Urinary bladder (tissue), 4 donors: ENCODE measurements around the gene AKT1. TPM values are rescaled to one million over a fixed set of nuclear protein-coding genes. Genes with fewer than 3 reads are reported as not detected.

Source experiments
- DNase-seq: peaks from one replicate; pipeline ENCODE4 v3.0.0-alpha.2; 2015; ENCODE audit errors: extremely low spot score
- H3K27ac ChIP-seq: one replicate; pipeline ENCODE4 v1.5.1; 2013; ENCODE audit warnings: low read depth, mild to moderate bottlenecking, moderate library complexity
- H3K36me3 ChIP-seq: one replicate; pipeline ENCODE4 v1.6.1; 2013; ENCODE audit warnings: mild to moderate bottlenecking, moderate library complexity; ENCODE audit not compliant: insufficient read depth
- H3K4me1 ChIP-seq: one replicate; pipeline ENCODE4 v1.6.1; 2013; ENCODE audit warnings: mild to moderate bottlenecking, moderate library complexity; ENCODE audit not compliant: insufficient read depth
- H3K4me3 ChIP-seq: one replicate; pipeline ENCODE4 v1.5.1; 2013; ENCODE audit warnings: low read depth, low read length
- WGBS: extraction: QIAGEN DNeasy Blood & Tissue Kit; methylation state at CpG from one replicate; pipeline ENCODE4 v1.1.7; 2013; 5-methylcytosine and 5-hydroxymethylcytosine counted together
- polyA plus RNA-seq: library from polyadenylated mRNA; stranded (reverse); fragments of 200-250 nt; gene quantifications from one replicate; pipeline ENCODE4 v1.2.3, GENCODE V29; 2013
- total RNA-seq: library from RNA; depleted of rRNA; stranded (reverse); fragments of >200 nt; gene quantifications from one replicate; pipeline ENCODE4 v1.2.3, GENCODE V29; 2014
- donor health status: healthy with polysubstance abuse.
- donor health status: healthy.

AKT1 gene
- total and polyA plus RNA-seq, 2 donors = 70.3 to 162 TPM

DNA sequence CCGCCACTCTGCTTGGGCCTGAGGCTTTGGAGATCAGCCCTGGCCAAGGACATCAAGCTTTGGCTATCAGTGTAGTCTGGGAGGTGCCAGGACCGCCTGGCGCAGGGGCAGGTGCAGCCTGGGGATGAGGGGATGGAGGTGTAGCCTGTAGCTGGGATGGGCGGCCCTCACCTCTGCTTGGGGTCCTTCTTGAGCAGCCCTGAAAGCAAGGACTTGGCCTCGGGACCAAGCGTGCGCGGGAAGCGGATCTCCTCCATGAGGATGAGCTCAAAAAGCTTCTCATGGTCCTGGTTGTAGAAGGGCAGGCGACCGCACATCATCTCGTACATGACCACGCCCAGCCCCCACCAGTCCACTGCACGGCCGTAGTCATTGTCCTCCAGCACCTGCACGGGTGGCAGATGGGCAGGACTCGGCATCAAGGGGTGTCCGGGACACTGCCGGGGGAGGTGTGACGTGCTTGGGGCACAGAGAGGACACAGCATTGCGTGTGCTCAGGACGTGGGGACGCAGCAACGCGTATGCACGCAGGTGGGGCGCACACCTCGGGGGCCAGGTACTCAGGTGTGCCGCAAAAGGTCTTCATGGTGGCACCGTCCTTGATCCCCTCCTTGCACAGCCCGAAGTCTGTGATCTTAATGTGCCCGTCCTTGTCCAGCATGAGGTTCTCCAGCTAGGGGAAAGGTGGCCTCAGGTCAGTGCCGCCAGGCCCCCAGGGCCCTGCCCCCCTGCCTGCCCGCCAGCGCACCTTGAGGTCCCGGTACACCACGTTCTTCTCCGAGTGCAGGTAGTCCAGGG lies 22.6 kb downstream of the AKT1 start:
- Histone ChIP-seq H3K4me3 (no peak overlapping the region), H3K36me3 (peaks cover 7% of the 10 kb centered on the region), H3K4me1 (no peaks in the 10 kb centered on the region), H3K27ac (no peak overlapping the region)
- 92% methylated on average over 38 of the region's 38 CpGs for WGBS
- no peak for DNase-seq

DNA sequence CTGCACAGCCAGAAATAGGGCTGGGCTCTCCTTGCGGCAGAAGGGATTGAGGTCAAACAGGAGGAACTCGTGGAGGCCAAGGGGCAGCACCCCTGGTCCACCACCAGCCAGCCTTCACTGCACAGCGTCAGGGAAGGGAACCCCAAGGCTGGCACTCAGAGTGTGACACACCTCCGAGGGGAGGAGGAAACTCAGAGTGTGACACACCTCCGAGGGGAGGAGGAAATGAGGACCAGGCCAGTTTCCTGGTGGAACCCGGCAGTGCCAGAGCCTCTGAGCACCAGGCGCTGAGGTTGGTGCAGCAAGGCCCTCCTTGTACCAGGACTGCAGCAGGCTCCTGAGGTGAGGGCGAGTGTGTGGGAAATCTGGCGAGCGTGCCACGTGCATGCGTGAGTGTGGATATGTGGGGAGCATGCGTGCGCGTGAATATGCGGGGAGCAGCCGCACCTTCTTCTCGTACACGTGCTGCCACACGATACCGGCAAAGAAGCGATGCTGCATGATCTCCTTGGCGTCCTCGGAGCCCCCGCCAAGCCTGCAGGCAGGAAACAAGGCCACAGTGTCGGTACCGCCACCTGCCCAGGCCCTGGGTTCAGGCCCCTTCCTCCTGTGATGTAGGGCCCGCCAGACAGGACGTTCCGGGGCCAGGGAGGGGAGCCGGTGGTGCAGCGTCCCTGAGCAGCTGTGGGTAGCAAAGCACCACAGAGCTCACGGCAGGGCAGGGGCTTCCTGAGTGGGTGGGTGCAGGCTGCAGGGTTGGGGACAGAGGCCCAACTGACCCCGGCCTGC lies 23.4 kb downstream of the AKT1 start:
- H3K4me3 ChIP-seq = no peak overlapping the region
- H3K27ac ChIP-seq = no peak overlapping the region
- no peaks in the 10 kb centered on the region for H3K4me1 ChIP-seq
- DNase-seq = no peak
- WGBS = 88% methylated on average over 34 of the region's 34 CpGs
- H3K36me3 ChIP-seq = peaks cover 7% of the 10 kb centered on the region

DNA sequence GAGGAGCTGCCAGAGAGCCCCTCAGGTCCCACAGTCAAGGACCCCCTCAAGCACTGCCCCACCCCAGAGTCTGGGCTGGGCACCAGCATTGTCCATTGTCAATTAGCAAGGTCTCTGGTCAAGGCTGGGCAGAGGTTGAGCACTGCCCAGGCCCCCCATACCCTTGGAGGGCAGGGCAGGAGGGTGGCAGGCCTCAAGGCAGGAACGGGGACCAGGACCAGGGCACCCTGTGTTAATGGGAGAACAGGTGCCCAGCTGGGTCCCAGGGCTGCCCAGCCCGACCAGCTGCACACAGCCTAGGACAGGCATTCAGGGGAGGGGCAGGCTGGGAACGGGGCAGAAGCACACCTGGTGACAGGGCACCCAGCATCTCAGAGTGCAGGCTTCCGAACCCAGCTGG lies 24.2 kb downstream of the AKT1 start:
- Histone ChIP-seq H3K4me3 (no peak overlapping the region), H3K36me3 (peaks cover 7% of the 10 kb centered on the region), H3K4me1 (no peaks in the 10 kb centered on the region), H3K27ac (no peak overlapping the region)
- over 99% methylated on average over 4 of the region's 4 CpGs for WGBS
- no peak for DNase-seq

DNA sequence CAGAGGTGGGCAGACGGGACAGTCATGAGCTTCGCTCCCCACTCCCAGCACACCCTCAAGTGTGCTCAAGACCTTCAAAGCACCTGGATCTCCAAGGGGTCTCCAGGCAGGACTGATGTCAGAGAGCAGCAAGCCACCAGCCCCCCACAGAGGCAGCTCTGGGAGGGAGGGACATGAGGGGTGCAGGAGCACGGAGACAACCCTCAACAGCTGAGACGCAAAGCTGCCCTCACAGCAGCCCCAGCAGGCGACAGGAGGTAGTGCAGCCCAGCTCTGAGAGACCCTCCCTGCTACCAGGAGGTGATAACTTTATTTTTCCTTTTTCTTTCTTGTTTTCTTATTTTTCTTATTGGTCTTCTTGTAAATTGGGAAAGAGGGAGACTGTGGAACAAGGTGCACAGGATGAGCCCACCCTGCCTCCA lies 24.7 kb downstream of the AKT1 start:
- DNase-seq = no peak
- 92% methylated on average over 5 of the region's 5 CpGs for WGBS
- peaks cover 7% of the 10 kb centered on the region for H3K36me3 ChIP-seq
- H3K27ac ChIP-seq = no peak overlapping the region
- H3K4me3 ChIP-seq = no peak overlapping the region
- H3K4me1 ChIP-seq = no peaks in the 10 kb centered on the region

DNA sequence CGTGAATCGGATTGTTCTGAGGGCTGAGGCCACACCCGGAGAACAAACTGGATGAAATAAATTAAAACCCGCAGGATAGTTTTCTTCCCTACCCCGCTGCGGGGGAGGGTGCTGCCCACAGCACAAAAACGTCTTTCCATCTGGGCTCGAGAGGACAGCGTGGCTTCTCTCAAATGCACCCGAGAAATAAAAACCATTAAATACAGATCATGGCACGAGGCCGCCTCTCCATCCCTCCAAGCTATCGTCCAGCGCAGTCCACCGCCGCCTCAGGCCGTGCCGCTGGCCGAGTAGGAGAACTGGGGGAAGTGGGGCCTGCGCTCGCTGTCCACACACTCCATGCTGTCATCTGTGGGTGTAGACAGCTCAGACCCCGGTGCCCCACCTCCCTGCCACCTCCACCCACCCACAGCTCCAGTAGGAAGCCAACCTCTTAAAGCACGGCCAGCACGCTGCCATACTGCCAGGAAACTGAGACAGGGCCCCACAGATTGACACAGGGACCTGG lies 25.4 kb downstream of the AKT1 start:
- H3K36me3 ChIP-seq = peaks cover 7% of the 10 kb centered on the region
- H3K27ac ChIP-seq = no peak overlapping the region
- 79% methylated on average over 24 of the region's 24 CpGs for WGBS
- no peak overlapping the region for H3K4me3 ChIP-seq
- no peak for DNase-seq
- H3K4me1 ChIP-seq = no peaks in the 10 kb centered on the region

DNA sequence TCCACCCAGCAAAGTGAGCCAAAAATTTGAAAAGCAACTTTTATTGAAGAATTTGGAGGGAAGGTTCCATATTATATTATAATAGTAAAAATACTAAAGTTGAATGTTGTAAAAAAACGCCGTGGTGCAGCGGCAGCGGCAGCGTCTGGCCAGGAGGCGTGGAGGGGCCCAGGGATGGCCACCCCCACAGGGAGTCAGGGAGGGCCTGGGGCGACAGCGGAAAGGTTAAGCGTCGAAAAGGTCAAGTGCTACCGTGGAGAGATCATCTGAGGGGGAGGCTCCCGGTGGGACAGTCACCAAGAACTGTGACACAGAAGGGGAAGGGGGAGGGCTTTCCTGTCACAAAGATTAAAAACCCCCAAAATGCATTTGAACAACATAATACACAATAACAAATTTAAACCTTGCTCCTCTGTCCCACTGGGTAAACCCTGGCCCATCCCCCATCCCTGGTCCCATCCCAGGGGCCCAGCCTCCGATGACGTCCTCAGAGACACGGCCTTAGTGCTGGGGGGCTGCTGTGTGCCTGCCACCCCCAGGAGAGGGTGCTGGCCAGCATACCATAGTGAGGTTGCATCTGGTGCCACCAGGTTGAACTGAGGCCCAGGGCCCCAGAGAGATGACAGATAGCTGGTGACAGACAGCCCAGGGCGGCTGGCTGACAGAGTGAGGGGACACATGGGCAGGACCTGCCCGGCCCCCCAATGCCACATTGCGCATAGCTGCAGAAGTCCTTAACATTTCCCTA lies 26.1 kb downstream of the AKT1 start:
- Histone ChIP-seq H3K4me1 (no peaks in the 10 kb centered on the region), H3K4me3 (no peak overlapping the region), H3K36me3 (peaks cover 7% of the 10 kb centered on the region), H3K27ac (no peak overlapping the region)
- WGBS = 78% methylated on average over 18 of the region's 18 CpGs
- DNase-seq = no peak

GRCh38 chr14:104768437-104769323 lies 26.9 kb downstream of the AKT1 start:
- Histone ChIP-seq H3K4me1 (no peaks in the 10 kb centered on the region), H3K4me3 (no peak overlapping the region), H3K27ac (no peak overlapping the region), H3K36me3 (peaks cover 7% of the 10 kb centered on the region)
- DNase-seq = no peak
- 12% methylated on average over 25 of the region's 25 CpGs for WGBS

DNA sequence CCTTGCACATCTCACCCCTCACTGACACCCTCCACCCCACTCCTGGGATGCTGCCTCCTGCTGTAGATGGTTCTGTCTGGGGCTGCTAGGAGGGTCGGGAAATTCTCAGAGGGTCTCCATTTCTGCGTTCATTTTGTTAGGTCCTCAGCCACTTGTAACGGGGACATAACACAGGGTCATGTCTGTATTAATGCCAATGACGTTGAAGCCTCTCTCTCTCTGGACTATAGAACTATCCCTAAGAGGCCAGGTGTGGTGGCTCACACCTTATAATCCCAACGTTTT lies 28.0 kb downstream of the AKT1 start:
- DNase-seq = no peak
- Histone ChIP-seq H3K27ac (no peak overlapping the region), H3K4me3 (no peak overlapping the region), H3K36me3 (peaks cover 5% of the 10 kb centered on the region), H3K4me1 (no peaks in the 10 kb centered on the region)
- 83% methylated on average over 5 of the region's 5 CpGs for WGBS

DNA sequence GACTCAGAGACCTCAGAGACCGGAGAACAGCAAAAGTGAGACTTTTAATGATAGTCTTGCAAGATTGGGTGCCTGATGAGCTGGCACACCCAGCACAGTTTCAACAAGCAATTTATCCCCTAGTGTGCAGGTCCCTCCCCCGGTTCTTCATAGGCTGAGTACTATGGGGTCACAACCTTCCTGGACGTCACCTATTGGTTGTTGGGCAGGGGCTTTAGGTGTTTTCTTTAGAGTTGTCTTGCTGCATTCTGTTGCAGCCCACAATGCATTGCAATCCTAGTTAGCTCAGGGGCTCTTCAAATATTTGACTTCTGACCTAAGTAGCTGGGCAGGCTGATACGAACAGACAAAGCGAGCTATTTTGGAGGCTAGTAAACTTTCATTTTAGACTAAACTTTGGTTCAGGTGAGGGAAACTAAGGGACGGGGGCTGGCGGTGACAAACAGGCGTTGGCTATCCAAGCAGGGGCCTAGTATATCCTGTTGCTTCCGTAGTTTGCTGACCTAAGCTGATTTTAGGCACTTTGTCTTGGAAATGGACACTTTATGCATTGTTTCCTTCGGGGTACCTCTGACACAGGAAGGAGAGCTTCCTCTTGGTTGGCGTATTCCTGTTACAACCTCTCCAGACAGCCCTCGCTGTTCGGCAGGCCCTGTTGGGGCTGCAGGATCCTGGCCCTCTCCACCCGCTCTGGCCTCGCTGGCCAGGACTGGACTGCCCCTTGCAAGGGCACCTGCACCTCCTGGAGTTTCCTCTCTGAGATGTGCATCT lies 28.5 kb downstream of the AKT1 start:
- Histone ChIP-seq H3K4me1 (no peaks in the 10 kb centered on the region), H3K4me3 (no peak overlapping the region), H3K36me3 (no peaks in the 10 kb centered on the region), H3K27ac (no peak overlapping the region)
- WGBS = 84% methylated on average over 15 of the region's 15 CpGs
- no peak for DNase-seq

DNA sequence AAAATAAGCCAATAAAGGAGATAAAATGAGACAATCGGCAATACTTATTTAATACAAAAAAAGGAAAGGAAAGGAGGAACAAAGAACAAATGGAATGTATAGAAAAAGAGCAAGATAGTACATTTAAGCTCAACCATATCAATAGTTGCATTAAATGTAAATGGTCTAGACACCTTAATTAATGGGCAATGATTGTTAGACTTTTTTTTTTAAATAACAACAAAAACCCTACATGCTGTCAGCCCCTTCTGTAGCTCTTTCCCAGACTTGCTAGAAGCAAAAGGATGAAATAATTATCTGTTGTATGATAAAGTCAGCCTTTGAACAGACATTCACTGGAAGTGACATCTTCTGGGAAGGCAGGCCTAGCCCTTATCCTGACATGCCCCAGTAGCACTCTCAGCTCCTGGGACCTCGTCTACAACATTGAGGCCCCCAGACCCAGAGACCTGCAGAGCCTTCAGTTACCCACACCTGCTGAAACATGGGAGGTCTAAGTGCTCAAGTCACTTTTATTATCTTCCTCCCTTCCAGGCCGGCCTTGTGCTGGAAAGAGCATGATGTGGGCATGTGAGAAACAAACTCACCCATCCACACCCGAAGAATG lies 29.2 kb downstream of the AKT1 start:
- no peak for DNase-seq
- 96% methylated on average over 4 of the region's 4 CpGs for WGBS
- no peaks in the 10 kb centered on the region for H3K36me3 ChIP-seq
- no peak overlapping the region for H3K27ac ChIP-seq
- no peaks in the 10 kb centered on the region for H3K4me1 ChIP-seq
- no peak overlapping the region for H3K4me3 ChIP-seq

DNA sequence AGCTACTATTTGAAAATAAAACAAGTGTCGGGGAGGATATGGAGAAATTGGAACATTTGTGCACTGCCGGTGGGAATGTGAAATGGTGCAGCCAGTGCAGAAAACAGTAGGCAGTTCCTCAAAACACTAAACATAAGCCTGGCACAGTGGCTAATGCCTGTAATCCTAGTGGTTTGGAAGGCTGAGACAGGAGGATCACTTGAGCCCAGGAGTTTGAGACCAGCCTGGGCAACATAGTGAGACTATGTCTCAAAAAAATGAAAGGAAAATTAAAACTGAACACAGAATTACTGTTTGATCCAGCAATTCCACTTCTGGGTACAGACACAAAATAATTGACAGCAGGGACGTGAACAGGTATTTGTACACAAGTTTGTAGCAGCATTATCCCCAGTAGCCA lies 30.0 kb downstream of the AKT1 start:
- Histone ChIP-seq H3K4me1 (no peaks in the 10 kb centered on the region), H3K36me3 (no peaks in the 10 kb centered on the region), H3K27ac (no peak overlapping the region), H3K4me3 (no peak overlapping the region)
- DNase-seq = no peak
- 92% methylated on average over 3 of the region's 3 CpGs for WGBS
